GM19372 (cell line): ENCODE results near the gene RAB9B.
"Not testable (repeated sequence)": the region's sequence is repeated elsewhere in the genome, so short reads cannot be mapped to it uniquely, and the experiment has no call there.

Experiments
- ATAC-seq: cut with Tn5 transposase; IDR thresholded peaks from one replicate; pipeline ENCODE4 v1.9.1; 2021; ENCODE audit warnings: mild to moderate bottlenecking, low read depth, moderate library complexity; ENCODE audit not compliant: unreplicated experiment

Gene RAB9B

DNA sequence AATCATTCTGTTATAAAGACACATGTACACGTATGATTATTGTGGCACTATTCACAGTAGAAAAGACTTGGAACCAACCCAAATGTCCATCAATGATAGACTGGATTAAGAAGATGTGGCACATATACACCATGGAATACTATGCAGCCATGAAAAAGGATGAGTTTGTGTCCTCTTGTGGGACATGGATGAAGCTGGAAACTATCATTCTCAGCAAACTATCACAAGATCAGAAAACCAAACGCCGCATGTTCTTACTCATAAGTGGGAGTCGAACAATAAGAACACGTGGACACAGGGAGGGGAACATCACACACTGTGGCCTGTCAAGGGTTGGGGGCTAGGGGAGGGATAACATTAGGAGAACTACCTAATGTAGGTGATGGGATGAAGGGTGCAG lies 15.0 kb downstream of the RAB9B start:
- not testable (repeated sequence) for ATAC-seq

DNA sequence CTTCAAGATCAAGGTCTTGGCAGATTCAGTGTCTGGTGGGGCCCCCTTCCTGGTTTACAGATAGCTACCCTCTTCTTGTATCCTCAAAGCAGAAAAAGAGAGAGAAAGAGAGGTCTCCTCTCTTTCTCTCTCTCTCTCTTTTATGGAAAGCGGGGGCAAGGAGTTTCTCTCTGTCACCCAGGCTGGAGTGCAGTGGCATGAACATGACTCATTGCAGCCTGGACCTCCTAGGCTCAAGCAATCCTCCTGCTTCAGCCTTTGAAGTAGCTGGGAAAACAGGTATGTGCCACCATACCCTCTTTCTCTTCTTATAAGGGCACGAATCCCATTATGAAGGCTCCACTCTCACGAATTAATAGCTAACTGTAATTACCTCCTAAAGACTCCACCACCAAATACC lies 20.2 kb downstream of the RAB9B start:
- ATAC-seq = no peak

DNA sequence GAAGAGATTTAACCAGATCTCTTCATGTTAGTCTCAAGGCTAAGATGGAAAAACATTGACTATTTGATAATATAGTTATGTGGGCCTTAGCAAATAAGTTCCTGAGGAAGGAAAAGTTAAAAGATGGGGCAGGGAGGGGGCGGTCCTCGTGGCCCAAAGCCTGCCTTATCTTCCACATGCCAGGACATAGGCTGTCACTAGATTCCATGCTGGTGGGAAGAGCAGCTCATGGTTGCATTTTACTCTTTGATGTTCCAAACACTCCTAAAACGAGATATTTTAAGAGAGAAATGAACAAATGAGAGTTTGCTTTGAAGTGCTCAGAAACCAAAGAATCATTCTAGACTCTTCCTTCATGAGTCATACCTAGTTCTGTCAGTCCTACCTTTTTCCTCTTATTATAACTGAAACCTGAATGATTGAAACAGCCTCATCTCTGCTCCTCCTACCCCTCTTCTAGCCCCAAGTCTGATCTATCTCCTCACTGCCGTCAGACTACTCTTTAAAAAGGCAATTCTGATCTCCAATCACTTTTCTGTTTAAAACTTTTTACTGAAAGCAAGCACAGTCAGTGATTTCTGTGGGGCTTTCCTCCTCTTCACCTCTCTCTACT lies 25.1 kb downstream of the RAB9B start:
- ATAC-seq = no peak

DNA sequence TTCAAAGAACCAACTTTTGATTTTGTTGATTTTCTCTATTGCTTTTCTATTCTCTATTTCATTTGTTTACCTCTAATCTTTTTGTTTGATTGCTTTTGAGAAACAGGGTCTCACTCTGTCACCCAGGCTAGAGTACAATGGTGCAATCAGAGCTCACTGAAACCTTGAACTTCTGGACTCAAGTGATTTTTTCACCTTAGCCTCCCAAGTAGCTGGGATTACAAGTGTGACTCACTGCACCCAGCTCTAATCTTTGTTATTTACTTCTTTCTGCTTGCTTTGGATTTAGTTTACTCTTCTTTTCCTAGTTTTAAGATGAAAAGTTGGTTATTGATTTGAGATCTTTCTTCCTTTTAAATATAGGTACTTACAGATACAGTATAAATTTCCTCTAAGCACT lies 26.2 kb downstream of the RAB9B start:
- no peak for ATAC-seq

DNA sequence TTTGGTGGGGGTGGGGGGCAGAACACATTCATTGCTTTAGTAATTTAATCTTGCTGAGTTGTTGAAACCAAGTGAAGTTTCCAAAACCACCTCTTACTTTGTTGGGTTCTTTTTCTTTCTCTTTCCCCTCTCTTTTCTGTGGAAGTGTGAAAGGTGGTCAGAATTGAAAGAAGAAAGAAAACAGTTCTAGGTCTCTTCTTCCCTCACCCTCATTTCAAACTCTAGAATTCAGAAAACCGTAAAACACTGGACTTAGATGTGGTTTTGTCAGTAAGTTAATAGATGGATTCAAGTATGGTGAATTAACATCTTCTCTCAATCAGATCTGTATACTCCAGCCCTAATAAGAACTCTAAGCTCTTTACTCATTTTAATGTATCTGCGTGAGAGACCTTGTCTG lies 31.7 kb downstream of the RAB9B start:
- ATAC-seq = no peak

DNA sequence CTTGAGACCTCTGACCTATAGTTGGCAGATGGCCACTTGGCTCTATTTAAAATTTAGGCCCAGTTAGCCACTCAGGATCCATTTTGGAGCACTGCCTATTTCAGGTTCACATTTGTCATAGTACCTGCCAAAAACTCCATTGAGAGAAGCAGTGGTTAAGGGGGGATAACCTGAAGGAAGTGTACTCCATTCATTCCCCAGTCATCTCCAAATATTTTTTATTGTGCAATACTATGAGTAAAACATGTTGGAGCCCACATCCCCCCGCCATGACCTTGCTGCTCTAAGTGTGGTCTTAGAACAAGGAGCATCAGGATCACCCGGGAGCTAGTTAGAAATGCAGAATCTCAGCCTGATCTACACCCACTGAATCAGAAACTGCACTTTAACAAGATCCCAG lies 34.4 kb downstream of the RAB9B start:
- ATAC-seq = no peak

GRCh38 chrX:103794119-103794518 lies 37.9 kb downstream of the RAB9B start:
- ATAC-seq = no peak

GRCh38 chrX:103793545-103793940 lies 38.5 kb downstream of the RAB9B start:
- ATAC-seq = no peak

GRCh38 chrX:103792916-103793544 lies 39.0 kb downstream of the RAB9B start:
- ATAC-seq = no peak

DNA sequence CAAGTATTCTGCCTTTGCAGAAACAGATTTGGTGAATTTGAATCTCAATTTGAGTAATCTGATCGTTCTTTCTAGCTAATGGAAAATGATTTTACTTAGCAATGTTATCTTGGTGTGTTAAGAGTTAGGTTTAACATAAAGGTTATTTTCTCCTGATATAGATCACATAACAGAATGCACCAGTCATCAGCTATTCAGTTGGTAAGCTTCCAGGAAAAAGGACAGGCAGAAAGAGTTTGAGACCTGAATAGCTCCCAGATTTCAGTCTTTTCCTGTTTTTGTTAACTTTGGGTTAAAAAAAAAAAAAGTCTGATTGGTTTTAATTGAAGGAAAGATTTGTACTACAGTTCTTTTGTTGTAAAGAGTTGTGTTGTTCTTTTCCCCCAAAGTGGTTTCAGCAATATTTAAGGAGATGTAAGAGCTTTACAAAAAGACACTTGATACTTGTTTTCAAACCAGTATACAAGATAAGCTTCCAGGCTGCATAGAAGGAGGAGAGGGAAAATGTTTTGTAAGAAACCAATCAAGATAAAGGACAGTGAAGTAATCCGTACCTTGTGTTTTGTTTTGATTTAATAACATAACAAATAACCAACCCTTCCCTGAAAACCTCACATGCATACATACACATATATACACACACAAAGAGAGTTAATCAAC lies 40.1 kb downstream of the RAB9B start:
- no peak for ATAC-seq

DNA sequence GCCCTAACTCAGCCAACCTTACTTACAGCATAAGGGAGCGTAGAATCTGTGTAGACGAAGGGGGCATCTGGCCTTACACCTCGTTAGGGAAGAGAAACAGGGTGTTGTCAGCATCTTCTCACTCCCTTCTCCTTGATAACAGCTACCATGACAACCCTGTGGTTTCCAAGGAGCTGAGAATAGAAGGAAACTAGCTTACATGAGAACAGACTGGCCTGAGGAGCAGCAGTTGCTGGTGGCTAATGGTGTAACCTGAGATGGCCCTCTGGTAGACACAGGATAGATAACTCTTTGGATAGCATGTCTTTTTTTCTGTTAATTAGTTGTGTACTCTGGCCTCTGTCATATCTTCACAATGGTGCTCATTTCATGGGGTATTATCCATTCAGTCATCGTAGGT lies 40.8 kb downstream of the RAB9B start:
- no peak for ATAC-seq

DNA sequence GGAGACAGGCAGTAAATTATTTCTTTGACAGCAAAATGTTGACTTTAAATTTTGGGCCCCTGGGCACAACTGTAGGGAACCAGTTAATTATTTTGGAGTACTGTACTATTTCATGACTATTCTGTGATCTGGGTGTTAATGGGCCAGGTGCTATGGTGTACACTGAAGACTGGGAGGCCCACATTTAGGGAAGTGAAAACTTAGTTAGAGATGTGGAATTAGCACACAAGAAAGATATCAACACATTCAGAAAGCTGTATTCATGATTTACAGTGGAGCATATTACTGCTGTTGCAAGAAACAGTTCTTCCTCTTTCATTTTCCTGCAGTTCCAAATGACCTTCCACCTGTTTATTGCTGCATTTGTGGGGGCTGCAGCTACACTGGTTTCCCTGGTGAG lies 43.1 kb downstream of the RAB9B start:
- ATAC-seq = peak; percentile 53

GRCh38 chrX:103783971-103784370 lies 48.1 kb downstream of the RAB9B start:
- ATAC-seq = no peak

GRCh38 chrX:103783196-103783595 lies 48.9 kb downstream of the RAB9B start:
- ATAC-seq = no peak

GRCh38 chrX:103782640-103783039 lies 49.4 kb downstream of the RAB9B start:
- ATAC-seq = no peak

- no peak for ATAC-seq
Measured at GRCh38 chrX:103781706-103782105, 50.4 kb downstream of the RAB9B start.

- no peak for ATAC-seq
Measured at GRCh38 chrX:103781062-103781402, 51.0 kb downstream of the RAB9B start.

- no peak for ATAC-seq
Measured at GRCh38 chrX:103780336-103781061, 51.6 kb downstream of the RAB9B start.

GRCh38 chrX:103779141-103779789 lies 52.8 kb downstream of the RAB9B start:
- no peak for ATAC-seq

DNA sequence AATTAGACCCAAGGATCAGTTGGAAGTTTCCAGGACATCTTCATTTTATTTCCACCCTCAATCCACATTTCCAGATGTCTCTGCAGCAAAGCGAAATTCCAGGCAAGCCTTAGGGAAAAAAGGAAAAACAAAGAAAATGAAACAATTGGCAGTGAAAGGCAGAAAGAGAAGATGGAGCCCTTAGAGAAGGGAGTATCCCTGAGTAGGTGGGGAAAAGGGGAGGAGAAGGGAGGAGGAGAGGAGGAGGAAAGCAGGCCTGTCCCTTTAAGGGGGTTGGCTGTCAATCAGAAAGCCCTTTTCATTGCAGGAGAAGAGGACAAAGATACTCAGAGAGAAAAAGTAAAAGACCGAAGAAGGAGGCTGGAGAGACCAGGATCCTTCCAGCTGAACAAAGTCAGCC lies 55.5 kb downstream of the RAB9B start, which contains the start of gene PLP1:
Gene PLP1 (plus strand): TSS at position 295 of the 400 bp plus-strand sequence. CDS start 156 bp downstream, outside the sequence.
- ATAC-seq = no peak

DNA sequence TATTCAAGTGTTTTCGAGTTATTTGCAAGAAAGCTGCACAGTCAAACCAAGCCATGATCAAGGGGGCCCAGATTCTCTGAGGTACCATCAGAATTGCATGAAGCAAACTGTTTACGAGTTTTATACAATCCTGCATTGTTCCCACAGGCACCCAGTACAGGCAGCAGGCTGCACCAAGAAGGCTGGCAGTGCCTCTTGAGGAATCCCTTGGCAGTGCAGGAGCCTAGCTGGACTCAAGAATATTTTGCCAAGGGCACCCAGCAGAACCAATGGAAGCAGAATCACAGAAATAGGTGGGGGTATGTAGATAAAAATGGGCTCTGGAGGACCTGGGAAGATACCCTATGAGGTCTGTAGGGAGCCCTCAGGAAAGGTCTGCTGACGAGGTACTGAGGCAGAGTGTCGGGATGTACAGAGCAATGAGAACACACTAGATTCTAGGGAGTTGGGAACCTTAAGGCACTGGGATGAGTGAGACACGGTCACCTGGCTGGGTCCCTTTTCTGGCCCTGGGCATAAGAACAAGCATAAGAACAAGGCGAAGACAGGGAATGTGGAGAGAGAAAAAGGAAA lies 57.9 kb downstream of the RAB9B start:
- no peak for ATAC-seq
